B cell (primary cell): Measurements from ENCODE around the gene UNC93B1.

ENCODE experiments used
- CTCF ChIP-seq: fragments of 200-600 bp; IDR thresholded peaks from one replicate; pipeline ENCODE4 v1.8.0; 2022; ENCODE audit warnings: antibody characterized with exemption, mild to moderate bottlenecking
- EZH2 ChIP-seq: IDR thresholded peaks from 2 replicates; pipeline ENCODE4 v1.6.1; 2012; ENCODE audit warnings: borderline replicate concordance, low read depth, mild to moderate bottlenecking, moderate library complexity, low read length; ENCODE audit not compliant: insufficient read depth, poor library complexity, severe bottlenecking

- no peak for TF ChIP-seq CTCF
- TF ChIP-seq EZH2: no peak
Observed at GRCh38 chr11:68052137-68052873, 48.4 kb upstream of the UNC93B1 start.
